Panc1 (cell line): ENCODE results near the gene WDFY2. TPM values are rescaled to one million over a fixed set of nuclear protein-coding genes. Genes with fewer than 3 reads are reported as not detected.

Experiments
- ATAC-seq: fragments of 200-7000 bp; cut with Tn5 transposase; 2 replicates; pipeline ENCODE4 v1.9.1; 2020; ENCODE audit warnings: mild to moderate bottlenecking, moderate library complexity
- BruUV-seq: library from RNA; stranded (reverse); fragments of 400-500 nt; replicated peaks from 2 replicates; lab custom pipeline; 2021; lab: Mats Ljungman, UMichigan
- CTCF ChIA-PET: fragments of 300-600 bp; sonication (Branson Sonifier 250); formaldehyde crosslinking; loops from one replicate; lab custom pipeline; 2022; ENCODE audit warnings: antibody characterized with exemption; lab: Charles Lee
- POLR2A ChIA-PET: fragments of 300-600 bp; sonication (Branson Sonifier 250); formaldehyde crosslinking; loops from one replicate; lab custom pipeline; 2022; ENCODE audit warnings: antibody characterized with exemption; lab: Charles Lee
- DNase-seq: peaks from one replicate; pipeline ENCODE4 v3.0.0-alpha.2; 2010; ENCODE audit warnings: low read depth, low spot score
- H3K27ac ChIP-seq: 2 replicates; pipeline ENCODE4 v1.5.1; 2011; ENCODE audit warnings: mild to moderate bottlenecking, low read length, inconsistent platforms
- H3K27me3 ChIP-seq: fragments of 200-500 bp; sonication (Bioruptor generic); 2 replicates; pipeline ENCODE4 v1.6.0; 2014; ENCODE audit warnings: low read length, inconsistent platforms; ENCODE audit not compliant: control insufficient read depth, insufficient read depth
- H3K36me3 ChIP-seq: fragments of 200-500 bp; sonication (Bioruptor generic); 2 replicates; pipeline ENCODE4 v1.5.1; 2014; ENCODE audit warnings: inconsistent platforms, mild to moderate bottlenecking, low read length, moderate library complexity; ENCODE audit not compliant: control insufficient read depth, insufficient read depth
- H3K4me1 ChIP-seq: 2 replicates; pipeline ENCODE4 v1.5.1; 2011; ENCODE audit warnings: inconsistent platforms, mild to moderate bottlenecking, low read length, moderate library complexity; ENCODE audit not compliant: control insufficient read depth, insufficient read depth
- H3K4me3 ChIP-seq, 2 experiments: 2 replicates each; pipeline ENCODE4 v1.5.1; 2011 to 2012; ENCODE audit warnings: low read depth in 2 of 2, low read length in 2 of 2, mild to moderate bottlenecking in 2 of 2, inconsistent platforms in 1 of 2, moderate library complexity in 1 of 2
- H3K9me3 ChIP-seq: fragments of 200-500 bp; sonication (Bioruptor generic); 2 replicates; pipeline ENCODE4 v1.5.1; 2014; ENCODE audit warnings: low read depth, mild to moderate bottlenecking, inconsistent platforms, low read length, moderate library complexity; ENCODE audit not compliant: control insufficient read depth, insufficient read depth
- CTCF ChIP-seq: fragments of 450-650 bp; IDR thresholded peaks from 2 replicates; pipeline ENCODE4 v1.5.1; 2017; ENCODE audit warnings: mild to moderate bottlenecking
- POLR2AphosphoS5 ChIP-seq: IDR thresholded peaks from 2 replicates; pipeline ENCODE4 v1.6.1; 2012; ENCODE audit warnings: mild to moderate bottlenecking, low read depth, low read length, moderate library complexity
- REST ChIP-seq, 2 experiments: IDR thresholded peaks; 2 replicates each; pipeline ENCODE4 v1.6.1; 2011 to 2012; ENCODE audit warnings: low read depth in 2 of 2, control low read depth in 1 of 2, low read length in 1 of 2, mild to moderate bottlenecking in 1 of 2, moderate library complexity in 1 of 2; ENCODE audit not compliant: insufficient read depth in 1 of 2
- SIN3A ChIP-seq: IDR thresholded peaks from 2 replicates; pipeline ENCODE4 v1.6.1; 2012; ENCODE audit warnings: low read depth, mild to moderate bottlenecking, low read length, moderate library complexity, borderline replicate concordance; ENCODE audit not compliant: insufficient read depth
- TCF7L2 ChIP-seq: IDR thresholded peaks from 2 replicates; pipeline ENCODE4 v1.6.1; 2011; ENCODE audit warnings: mild to moderate bottlenecking, low read depth, low read length, inconsistent platforms
- in situ Hi-C: cut with HindIII; loops from 2 replicates; pipeline ENCODE4 v1.10.0; 2016; ENCODE audit warnings: low sequenced_read_pairs, low pct_unique_long_range_greater_than_20kb
- intact Hi-C: fragments of 100-400 bp; cut with micrococcal nuclease; formaldehyde crosslinking; loops from one replicate; pipeline ENCODE4 v1.10.0; 2022; ENCODE audit not compliant: unreplicated experiment
- total RNA-seq: library from RNA; stranded (reverse); gene quantifications from one replicate; pipeline ENCODE4 v1.2.1, GENCODE V29; 2021; ENCODE audit not compliant: unreplicated experiment

WDFY2 gene
- total RNA-seq, 1 experiment from 2014 or later, result 7.8 TPM

- no peak for ATAC-seq
- POLR2A ChIA-PET, result no interaction called here
These were observed 29.3 kb downstream of the WDFY2 start for GRCh38 chr13:51613535-51613934.

GRCh38 chr13:51614350-51614786, 30.1 kb downstream of the WDFY2 start:
- no peaks in the 10 kb centered on the region for H3K9me3 ChIP-seq
- no TSS peak for BruUV-seq
- no peak for TF ChIP-seq SIN3A
- TF ChIP-seq POLR2AphosphoS5, result no peak
- TF ChIP-seq TCF7L2, result no peak
- no peak for TF ChIP-seq REST (IDR thresholded peaks at IDR 0.05; ENCODE audit: insufficient read depth in 1 of 2, low read depth in 2 of 2, low read length in 1 of 2)
- no peak for TF ChIP-seq CTCF
- intact Hi-C loops, result no loop called here
- CTCF ChIA-PET, result no interaction called here
- no peaks in the 10 kb centered on the region; the same call in 1 of the 2 replicates for H3K4me1 ChIP-seq
- H3K36me3 ChIP-seq, result no peaks in the 10 kb centered on the region
- POLR2A ChIA-PET, result no interaction called here
- no peak overlapping the region for H3K4me3 ChIP-seq
- H3K27ac ChIP-seq, result no peak overlapping the region
- ATAC-seq (no peak), DNase-seq (no peak)
- H3K27me3 ChIP-seq, result no peaks in the 10 kb centered on the region
- in situ Hi-C loops, result no loop called here

More at GRCh38 chr13:51613535-51613934, 29.3 kb downstream of the WDFY2 start:
- Histone ChIP-seq H3K27ac (no peak overlapping the region), H3K9me3 (no peaks in the 10 kb centered on the region), H3K4me1 (no peaks in the 10 kb centered on the region; the same call in 1 of the 2 replicates), H3K36me3 (no peaks in the 10 kb centered on the region), H3K27me3 (no peaks in the 10 kb centered on the region), H3K4me3 (no peak overlapping the region)
- intact Hi-C loops, result no loop called here
- DNase-seq, result no peak
- TF ChIP-seq POLR2AphosphoS5 (no peak), TCF7L2 (no peak), REST (IDR thresholded peaks at IDR 0.05; ENCODE audit: insufficient read depth in 1 of 2, low read depth in 2 of 2, low read length in 1 of 2) (no peak), SIN3A (no peak), CTCF (no peak)
- CTCF ChIA-PET, result interaction anchor here (0.6 kb wide), 1 partner anchor 161 kb away, joined by 4 read pairs; the partner anchor contains the start of gene INTS6
- in situ Hi-C loops, result no loop called here
- BruUV-seq, result no TSS peak
